CD4-positive, alpha-beta T cell treated with Interferon gamma for 1 hour (primary cell): ENCODE measurements around the gene CAMTA1.

Experiments
- DNase-seq: peaks from one replicate; pipeline ENCODE4 v3.0.0-alpha.2; 2020

Gene CAMTA1

GRCh38 chr1:7223334-7224080, 438.3 kb downstream of the CAMTA1 start:
- DNase-seq = no peak

- DNase-seq = no peak
Measured at GRCh38 chr1:7224081-7224534, 438.9 kb downstream of the CAMTA1 start.

- DNase-seq = no peak
Measured at GRCh38 chr1:7224644-7225043, 439.4 kb downstream of the CAMTA1 start.

DNA sequence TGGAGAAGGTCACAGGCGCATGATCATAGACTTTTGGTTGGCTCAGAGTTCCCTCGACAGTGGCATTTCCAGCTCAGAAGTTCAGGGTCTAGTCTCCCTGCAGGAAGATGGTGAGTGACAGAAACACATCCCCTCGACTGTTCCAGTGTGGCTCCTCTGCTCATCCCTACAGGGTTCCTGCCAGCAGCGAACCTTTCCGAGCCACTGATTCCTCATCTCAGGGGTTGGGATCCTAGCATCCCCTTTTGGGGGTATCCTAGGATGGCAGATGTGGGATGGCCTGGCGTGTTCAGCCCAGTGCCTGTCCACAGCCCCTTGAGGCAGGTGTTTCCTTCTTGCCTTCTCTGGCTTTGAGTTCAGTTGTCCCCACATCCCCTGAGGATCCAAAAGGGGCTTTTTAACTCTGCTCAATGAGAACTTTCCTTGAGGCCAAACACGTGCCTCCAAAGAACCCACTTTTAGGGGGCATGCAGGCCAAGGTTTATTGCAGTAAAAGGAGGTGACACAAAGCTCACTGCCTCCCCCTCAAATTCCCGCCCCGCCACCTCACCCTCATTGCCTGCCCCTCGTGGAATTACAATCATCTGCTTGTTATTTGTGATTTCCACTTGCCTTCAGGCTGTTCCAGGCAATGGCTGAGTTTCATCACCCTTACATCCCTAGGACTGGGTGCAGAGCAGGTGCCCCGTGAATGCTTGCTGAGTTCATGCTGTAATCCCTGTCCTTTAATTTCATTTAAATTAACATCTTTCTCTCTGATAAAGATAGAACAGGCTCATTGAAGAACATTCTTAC, 440.7 kb downstream of the CAMTA1 start:
- no peak for DNase-seq

GRCh38 chr1:7227654-7228053, 442.4 kb downstream of the CAMTA1 start:
- no peak for DNase-seq

GRCh38 chr1:7228252-7228961, 443.2 kb downstream of the CAMTA1 start:
- DNase-seq = no peak

DNA sequence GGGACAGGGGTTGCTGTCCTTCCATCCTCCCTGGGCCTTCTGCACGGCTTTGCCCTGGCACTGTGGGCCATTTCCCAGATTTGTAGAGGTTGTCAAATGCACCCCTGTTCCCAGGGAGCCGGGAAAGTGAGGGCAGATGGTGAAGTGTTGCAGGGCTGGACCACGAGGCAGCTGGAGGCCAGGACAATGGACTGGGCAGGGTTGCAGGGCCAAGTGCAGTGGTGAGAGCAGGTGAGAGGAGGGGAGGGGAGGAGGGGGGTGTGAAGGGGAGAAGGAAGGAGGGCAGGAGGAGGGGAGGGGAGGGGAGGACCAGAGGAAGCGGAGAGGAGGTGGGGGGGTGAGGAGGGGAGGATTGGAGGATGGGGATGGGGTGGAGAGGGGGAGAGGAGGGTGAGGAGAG, 443.9 kb downstream of the CAMTA1 start:
- DNase-seq = no peak

- DNase-seq = no peak
Measured at GRCh38 chr1:7229696-7230631, 444.7 kb downstream of the CAMTA1 start.

- no peak for DNase-seq
Measured at GRCh38 chr1:7232441-7233236, 447.4 kb downstream of the CAMTA1 start.

- no peak for DNase-seq
Measured at GRCh38 chr1:7233237-7233540, 447.9 kb downstream of the CAMTA1 start.

GRCh38 chr1:7233646-7234470, 448.6 kb downstream of the CAMTA1 start:
- no peak for DNase-seq

DNA sequence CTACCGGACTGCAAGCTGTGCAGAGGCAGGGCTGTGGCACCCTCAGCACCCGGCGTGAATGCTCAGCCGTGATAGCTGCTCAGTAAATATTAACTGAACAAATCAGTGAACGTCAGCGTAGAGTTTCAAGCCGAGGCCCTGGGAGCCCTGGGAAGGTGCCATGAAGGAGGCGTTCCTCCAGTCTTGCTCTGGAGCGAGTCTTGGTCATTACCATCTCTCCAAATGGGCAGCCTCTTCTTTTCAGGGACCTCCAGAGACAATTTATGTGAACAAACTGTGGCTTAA, 449.2 kb downstream of the CAMTA1 start:
- DNase-seq = no peak

DNA sequence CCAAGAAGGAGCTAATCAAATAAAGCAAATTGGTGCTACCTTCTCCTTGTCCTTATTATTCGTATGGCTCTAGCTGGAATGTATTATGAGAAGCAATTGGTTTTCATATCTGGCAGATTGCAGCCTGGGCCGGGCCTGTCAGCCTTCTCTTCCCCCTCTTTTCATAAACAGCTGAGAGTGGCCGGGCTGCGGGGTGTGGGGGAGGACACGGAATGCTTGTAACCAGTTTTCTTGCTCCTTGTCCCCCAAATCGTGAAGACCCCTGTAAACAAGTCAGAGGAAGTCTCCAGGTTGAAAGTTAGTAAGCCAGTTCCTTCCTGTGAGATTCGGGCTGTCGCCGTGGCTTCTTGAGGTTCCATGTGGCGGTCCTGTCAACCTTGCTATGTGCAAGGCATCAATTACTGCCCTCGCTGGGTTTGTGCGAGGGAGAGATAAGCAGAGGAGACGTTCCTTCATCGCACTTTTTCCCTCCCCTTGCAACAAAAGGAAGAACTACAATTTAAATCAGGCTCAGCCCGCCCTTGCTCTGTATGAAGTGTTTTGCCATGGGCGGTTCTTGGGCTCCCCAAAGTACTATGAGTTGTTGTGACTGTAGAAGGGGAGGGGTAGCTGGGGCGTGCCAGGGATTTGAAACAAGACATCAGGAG, 450.7 kb downstream of the CAMTA1 start:
- no peak for DNase-seq

GRCh38 chr1:7236844-7237515, 451.7 kb downstream of the CAMTA1 start:
- no peak for DNase-seq

GRCh38 chr1:7247158-7247557, 461.9 kb downstream of the CAMTA1 start:
- DNase-seq = no peak

DNA sequence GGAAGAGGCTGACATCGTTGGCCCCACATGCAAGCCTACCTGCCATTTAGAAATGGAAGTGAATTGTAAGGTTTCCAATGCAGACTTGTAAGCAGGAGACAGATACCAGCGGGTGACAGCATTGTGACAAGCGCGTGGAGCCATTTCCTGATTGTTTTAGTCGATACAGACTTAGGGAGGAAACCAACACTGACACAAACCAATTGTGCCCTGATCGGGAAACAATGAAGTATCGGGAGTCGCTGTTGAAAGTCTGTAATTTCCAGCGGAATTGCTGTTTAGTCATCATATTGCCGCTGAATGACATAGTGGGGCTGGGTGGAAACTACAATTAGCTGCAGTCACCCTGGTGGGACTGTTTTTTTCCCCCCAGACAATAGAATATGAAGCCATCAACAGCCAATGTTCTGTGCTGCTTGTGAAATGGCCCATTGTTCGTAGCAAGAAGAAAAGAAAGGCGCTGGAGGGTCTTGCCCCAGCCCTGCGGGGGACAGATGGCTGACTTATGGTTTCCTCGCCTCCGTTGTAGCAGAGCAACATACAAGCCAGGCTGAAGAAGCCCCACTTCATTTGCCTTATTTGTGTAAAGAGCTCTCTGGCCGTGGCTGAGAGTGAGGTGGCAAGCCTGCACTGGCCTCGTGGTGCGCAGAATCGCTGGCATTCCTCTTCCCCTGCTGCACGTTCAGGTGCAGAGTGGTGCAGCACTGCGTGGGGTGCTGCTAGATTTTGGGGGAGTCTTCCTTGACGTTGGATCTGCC, 462.7 kb downstream of the CAMTA1 start:
- no peak for DNase-seq

GRCh38 chr1:7248549-7249199, 463.4 kb downstream of the CAMTA1 start:
- DNase-seq = no peak

DNA sequence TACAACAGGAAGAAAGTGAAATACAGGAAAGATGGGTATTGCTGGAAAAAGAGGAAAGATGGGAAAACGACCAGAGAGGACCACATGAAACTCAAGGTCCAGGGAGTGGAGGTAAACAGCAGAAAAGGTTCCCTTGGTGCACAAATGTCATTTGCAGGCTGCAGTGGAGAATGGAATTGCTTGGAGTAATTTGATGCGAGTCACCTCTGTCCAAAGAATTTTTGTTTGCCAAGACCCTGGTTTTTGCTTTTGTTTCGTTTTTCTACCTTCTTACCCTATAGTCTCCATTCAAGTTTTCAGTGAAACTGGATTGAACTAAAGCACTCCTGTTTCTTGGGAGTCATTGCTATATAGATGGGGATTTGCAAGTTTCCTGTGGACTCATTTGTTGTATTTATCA, 464.3 kb downstream of the CAMTA1 start:
- no peak for DNase-seq

DNA sequence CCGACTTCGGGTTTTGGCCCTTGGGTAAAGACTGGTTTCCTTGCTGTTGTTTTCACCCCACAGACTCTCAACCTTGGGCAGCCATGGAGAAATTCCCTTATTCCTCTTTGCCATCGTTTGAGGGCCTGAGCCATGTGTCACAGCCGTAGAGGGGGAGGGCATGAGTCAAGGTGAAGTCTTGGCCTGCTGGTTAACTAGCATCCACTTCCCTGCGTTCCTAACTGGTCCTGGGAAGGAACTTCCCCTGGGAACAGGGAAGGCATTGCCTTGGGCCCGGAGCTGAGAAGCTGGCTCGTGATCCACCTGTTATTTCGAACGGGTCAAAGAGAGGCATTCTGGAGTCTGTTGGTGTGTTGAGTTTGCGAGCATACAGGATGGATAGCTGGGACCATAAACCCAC, 464.9 kb downstream of the CAMTA1 start:
- DNase-seq = no peak
